ENCODE data around the gene TNRC6C. TPM values are rescaled to one million over a fixed set of nuclear protein-coding genes. Genes with fewer than 3 reads are reported as not detected.

The TNRC6C gene
- total RNA-seq, 2 donors from 2014 or later: 8.9 to 9.0 TPM

DNA sequence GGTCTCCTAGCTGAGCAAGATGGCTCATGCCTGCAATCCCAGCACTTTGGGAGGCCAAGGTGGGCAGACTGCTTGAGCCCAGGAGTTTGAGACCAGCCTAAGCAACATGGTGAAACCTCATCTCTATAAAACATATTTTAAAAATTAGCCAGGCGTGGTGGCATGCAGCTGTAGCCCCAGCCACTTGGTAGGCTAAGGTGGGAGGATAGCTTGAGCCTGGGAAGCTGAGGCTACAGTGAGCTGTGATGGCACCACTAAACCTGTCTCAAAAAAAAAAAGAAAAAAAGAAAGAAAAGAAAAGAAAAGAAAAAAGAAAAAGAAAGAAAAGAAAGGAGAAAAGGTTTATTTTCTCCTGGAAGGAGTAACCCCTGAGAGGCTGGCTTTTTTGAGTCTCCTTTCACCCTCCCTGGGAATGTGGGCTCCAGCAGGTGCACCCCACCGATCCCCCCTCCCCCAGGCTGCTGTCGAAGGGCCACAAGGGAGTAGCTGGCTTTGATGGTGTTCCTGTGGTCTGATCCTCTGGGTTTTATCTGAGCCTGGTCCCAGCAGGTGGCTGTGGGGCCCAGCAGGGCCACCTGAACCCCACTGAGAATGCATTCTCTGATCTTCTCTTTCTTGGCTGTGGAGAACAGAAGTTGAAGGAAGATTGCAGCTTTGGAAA, 29.9 kb upstream of the TNRC6C start:
- Histone ChIP-seq H3K4me1 (no peaks in the 10 kb centered on the region), H3K4me3 (no peak overlapping the region), H3K9me3 (no peaks in the 10 kb centered on the region), H3K9ac (ENCODE audit: low read depth in 2 of 2, low read length in 2 of 2) (no peak overlapping the region), H3K27ac (no peak overlapping the region), H3K36me3 (no peaks in the 10 kb centered on the region), H3K27me3 (no peaks in the 10 kb centered on the region)
- no peak for DNase-seq
- TF ChIP-seq, protein P1, sequence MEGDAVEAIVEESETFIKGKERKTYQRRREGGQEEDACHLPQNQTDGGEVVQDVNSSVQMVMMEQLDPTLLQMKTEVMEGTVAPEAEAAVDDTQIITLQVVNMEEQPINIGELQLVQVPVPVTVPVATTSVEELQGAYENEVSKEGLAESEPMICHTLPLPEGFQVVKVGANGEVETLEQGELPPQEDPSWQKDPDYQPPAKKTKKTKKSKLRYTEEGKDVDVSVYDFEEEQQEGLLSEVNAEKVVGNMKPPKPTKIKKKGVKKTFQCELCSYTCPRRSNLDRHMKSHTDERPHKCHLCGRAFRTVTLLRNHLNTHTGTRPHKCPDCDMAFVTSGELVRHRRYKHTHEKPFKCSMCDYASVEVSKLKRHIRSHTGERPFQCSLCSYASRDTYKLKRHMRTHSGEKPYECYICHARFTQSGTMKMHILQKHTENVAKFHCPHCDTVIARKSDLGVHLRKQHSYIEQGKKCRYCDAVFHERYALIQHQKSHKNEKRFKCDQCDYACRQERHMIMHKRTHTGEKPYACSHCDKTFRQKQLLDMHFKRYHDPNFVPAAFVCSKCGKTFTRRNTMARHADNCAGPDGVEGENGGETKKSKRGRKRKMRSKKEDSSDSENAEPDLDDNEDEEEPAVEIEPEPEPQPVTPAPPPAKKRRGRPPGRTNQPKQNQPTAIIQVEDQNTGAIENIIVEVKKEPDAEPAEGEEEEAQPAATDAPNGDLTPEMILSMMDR (IDR thresholded peaks at IDR 0.05): no peak
- intact Hi-C loops (cut with DNase I): no loop called here

DNA sequence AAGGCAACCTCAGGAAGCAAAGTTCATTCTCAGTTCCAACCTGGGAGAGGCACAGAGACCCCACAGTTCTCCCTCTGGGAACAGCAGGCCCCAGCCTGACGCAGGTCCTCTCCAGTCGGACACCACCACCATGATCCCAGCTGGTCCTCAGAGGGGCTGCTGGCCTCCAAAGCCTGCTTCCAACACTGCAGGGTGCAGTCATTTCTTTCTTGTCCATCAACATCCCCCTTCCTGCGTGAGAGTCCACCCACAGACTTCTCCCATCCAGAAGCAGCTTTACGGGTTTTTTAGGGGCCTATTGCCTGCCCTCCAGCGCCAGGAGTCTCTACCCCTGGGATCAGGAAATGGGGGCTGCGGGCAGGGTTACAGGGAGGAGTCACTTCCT, 29.3 kb upstream of the TNRC6C start:
- TF ChIP-seq, protein P1 (IDR thresholded peaks at IDR 0.05): no peak
- H3K27ac ChIP-seq: no peak overlapping the region
- intact Hi-C loops (cut with DNase I): no loop called here
- no peak overlapping the region for H3K4me3 ChIP-seq
- no peaks in the 10 kb centered on the region for H3K36me3 ChIP-seq
- H3K27me3 ChIP-seq: no peaks in the 10 kb centered on the region
- H3K9ac ChIP-seq (ENCODE audit: low read depth in 2 of 2, low read length in 2 of 2): no peak overlapping the region
- DNase-seq: no peak
- no peaks in the 10 kb centered on the region for H3K9me3 ChIP-seq
- H3K4me1 ChIP-seq: no peaks in the 10 kb centered on the region

DNA sequence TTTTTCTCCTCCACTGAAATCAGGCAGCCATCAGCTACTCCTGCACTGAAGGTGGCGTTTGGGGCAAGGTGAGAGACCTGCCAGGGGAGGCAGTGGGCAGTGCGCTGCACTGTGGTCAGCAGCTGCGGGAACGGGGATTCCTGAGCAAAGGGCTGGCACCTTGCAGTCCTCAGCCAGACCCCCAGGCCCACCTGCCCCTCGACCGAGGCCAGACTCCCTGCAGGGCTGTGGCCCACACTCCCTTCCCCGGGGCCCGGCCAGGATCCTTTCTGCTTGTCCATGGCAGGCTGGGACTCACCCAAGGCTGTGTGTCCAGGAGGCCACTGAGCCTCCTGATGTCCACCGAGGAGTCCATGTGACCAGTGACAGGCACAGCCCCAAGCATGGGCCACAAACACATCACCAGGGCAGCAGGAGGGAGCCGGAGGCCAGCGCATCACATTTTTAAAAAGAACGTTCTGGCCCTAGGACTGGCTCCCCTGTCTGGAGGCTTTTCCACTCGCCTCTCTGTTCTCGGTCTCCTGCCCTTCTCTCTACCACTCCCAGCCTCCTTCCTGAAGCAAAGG, 28.5 kb upstream of the TNRC6C start:
- intact Hi-C loops (cut with DNase I): no loop called here
- H3K4me1 ChIP-seq: no peaks in the 10 kb centered on the region
- H3K9me3 ChIP-seq: no peaks in the 10 kb centered on the region
- H3K9ac ChIP-seq (ENCODE audit: low read depth in 2 of 2, low read length in 2 of 2): no peak overlapping the region
- no peak overlapping the region for H3K4me3 ChIP-seq
- no peaks in the 10 kb centered on the region for H3K27me3 ChIP-seq
- H3K27ac ChIP-seq: no peak overlapping the region
- H3K36me3 ChIP-seq: no peaks in the 10 kb centered on the region
- TF ChIP-seq, protein P1 (IDR thresholded peaks at IDR 0.05): no peak
- DNase-seq: no peak

DNA sequence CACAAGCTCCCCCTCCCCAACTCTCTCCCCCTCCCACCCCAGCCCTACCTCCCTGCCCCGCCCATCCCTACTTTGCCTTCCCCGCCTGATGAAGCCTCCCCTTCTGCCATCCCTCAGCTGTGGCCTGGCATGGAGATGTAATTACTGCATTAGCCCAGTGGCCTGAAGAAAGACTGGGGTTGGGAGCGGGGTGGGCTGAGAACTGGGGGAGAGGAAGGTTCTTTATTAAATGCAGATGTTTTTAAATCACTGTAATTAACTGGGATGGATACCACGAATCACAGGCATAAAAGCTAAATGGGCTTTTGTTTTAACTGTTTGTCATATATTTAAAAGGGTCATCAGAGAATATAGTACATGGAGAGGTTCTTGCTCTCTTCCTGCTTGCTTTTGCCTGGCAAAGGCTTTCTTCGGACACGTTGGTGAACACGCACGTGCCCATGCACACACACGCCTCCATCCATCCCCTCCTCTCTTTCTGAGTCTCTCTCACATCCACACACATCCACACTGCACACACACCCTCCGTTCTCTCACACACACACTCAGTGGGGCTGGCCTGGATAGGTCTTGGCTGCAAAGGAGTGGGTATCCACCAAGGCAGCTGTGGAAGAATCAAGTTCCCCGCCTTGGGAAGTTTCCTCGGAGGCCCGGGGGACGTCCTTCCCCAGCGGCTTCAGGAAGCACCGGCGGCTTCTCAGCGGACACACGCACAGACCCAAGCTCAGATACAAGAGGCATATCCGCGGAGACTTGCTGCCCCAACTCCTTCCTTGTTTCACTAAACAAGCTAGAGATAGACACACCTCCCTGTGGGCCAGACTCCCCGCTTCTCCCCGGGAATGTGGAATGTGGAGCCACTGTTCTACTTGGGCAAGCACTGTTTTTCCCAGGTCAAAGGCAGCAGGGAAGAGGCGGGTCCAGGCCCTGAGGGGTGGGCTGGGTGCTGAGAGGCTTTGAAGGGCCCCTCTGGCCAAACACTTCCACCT, 27.4 kb upstream of the TNRC6C start:
- no peak overlapping the region for H3K4me3 ChIP-seq
- H3K9me3 ChIP-seq: no peaks in the 10 kb centered on the region
- DNase-seq: no peak
- TF ChIP-seq, protein P1 (IDR thresholded peaks at IDR 0.05): no peak
- H3K27me3 ChIP-seq: no peaks in the 10 kb centered on the region
- H3K36me3 ChIP-seq: no peaks in the 10 kb centered on the region
- H3K27ac ChIP-seq: no peak overlapping the region
- intact Hi-C loops (cut with DNase I): no loop called here
- no peak overlapping the region for H3K9ac ChIP-seq (ENCODE audit: low read depth in 2 of 2, low read length in 2 of 2)
- H3K4me1 ChIP-seq: no peaks in the 10 kb centered on the region

DNA sequence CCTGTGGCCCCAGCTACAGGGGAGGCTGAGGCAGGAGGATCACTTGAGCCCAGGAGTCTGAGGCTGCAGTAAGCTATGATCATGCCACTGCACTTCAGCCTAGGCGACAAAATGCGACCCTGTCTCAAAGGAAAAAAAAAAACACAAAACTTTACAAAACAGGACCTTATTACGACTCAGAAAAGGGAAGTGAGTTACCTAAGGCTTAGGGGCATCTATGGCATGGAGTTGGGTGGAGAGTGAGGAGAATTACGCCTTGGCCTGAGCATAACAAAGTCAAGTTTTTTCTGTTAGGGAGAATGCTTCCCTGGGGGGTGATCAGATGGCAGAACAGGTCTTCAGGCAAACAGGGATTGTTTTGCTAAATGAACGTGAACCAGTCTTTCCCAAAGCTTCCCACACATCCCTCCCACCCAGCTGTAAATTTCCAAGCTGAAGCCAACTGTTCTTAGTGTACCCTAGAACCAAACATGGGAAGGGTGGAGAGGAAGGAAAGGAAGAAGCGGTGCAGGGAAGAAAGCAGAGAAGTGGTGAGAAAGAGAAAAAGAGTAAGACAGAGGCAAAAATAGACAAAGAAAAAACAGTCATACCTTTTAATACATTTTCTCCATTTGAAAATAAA, 24.6 kb upstream of the TNRC6C start:
- intact Hi-C loops (cut with DNase I): no loop called here
- no peak overlapping the region for H3K4me3 ChIP-seq
- H3K4me1 ChIP-seq: no peaks in the 10 kb centered on the region
- TF ChIP-seq, protein P1 (IDR thresholded peaks at IDR 0.05): no peak
- no peaks in the 10 kb centered on the region for H3K36me3 ChIP-seq
- DNase-seq: no peak
- H3K27ac ChIP-seq: no peak overlapping the region
- H3K27me3 ChIP-seq: no peaks in the 10 kb centered on the region
- no peak overlapping the region for H3K9ac ChIP-seq (ENCODE audit: low read depth in 2 of 2, low read length in 2 of 2)
- H3K9me3 ChIP-seq: no peaks in the 10 kb centered on the region
